GM10266 (cell line): ENCODE data around the gene TSPYL6.

Experiments used
- DNase-seq: peaks from one replicate; pipeline ENCODE4 v3.0.0; 2012; ENCODE audit errors: extremely low spot score
- TF ChIP-seq, protein P1 (sequence below): IDR thresholded peaks from 2 replicates; pipeline ENCODE4 v1.5.1; 2012; ENCODE audit warnings: mild to moderate bottlenecking, low read depth; ENCODE audit not compliant: control insufficient read depth, insufficient read depth; ENCODE audit errors: missing control alignments

Gene TSPYL6

DNA sequence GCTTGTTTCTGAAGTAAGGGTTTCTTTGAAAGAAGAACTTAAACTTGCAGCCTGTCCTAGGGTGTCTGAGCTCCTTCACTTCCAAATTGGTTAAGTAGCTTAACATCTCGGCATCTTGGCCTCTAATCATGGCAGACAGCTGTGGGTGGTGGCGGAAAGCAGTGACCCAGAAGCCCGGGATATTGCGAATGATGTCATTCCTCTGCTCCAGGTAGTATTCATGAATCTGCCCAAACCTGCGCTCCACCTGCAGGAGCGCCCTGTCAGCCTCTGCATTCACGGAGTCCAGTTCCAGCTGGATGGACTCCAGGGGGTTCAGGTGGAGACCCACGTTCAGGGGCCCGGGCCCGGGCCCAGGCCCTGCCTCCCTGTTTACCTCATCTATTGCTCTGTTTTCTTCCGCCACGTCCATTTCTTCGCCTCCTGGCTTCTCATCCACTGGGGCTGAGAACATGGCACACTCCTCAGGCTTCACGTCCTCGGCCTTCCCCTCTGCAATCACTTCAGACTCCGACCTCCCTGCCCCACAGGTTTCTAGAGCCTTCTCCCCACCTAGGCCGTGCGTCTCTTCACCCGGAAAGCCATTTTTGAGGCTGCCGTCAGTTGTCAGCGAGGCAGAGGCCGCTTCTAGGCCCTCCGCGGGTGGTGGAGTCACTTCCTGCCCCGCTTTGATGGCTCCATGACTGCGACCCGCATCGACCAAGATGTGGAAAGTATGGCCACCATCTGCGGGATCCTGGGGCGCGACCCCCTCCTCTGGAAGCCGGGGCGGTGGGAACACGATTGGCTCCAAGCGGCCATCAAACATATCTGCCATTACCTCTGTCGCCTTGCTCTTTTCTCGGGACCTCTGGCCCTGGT is 569 bp downstream of the TSPYL6 start:
- no peak for DNase-seq
- TF ChIP-seq, protein P1, sequence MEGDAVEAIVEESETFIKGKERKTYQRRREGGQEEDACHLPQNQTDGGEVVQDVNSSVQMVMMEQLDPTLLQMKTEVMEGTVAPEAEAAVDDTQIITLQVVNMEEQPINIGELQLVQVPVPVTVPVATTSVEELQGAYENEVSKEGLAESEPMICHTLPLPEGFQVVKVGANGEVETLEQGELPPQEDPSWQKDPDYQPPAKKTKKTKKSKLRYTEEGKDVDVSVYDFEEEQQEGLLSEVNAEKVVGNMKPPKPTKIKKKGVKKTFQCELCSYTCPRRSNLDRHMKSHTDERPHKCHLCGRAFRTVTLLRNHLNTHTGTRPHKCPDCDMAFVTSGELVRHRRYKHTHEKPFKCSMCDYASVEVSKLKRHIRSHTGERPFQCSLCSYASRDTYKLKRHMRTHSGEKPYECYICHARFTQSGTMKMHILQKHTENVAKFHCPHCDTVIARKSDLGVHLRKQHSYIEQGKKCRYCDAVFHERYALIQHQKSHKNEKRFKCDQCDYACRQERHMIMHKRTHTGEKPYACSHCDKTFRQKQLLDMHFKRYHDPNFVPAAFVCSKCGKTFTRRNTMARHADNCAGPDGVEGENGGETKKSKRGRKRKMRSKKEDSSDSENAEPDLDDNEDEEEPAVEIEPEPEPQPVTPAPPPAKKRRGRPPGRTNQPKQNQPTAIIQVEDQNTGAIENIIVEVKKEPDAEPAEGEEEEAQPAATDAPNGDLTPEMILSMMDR, result no peak

DNA sequence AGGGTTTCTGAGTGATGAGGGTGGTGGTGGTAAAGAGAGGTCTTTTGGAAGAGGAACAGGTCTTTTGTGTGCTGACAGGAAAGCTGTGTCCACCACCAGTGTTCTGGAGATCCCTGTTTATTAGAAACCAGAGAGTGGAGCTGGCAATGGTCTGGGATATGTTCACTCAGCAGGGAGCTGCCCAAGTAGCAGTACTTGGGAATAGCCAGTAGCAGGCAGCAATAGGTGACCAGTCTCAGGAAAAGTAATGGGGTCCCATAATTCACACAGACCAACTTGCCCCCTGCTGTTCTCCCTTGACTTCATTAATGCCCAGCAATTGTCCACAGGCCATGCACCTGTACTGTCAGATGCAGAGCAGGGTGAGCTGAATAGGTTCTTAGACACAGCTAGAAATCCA is 1.8 kb downstream of the TSPYL6 start:
- DNase-seq, result no peak
- TF ChIP-seq, protein P1, result no peak

DNA sequence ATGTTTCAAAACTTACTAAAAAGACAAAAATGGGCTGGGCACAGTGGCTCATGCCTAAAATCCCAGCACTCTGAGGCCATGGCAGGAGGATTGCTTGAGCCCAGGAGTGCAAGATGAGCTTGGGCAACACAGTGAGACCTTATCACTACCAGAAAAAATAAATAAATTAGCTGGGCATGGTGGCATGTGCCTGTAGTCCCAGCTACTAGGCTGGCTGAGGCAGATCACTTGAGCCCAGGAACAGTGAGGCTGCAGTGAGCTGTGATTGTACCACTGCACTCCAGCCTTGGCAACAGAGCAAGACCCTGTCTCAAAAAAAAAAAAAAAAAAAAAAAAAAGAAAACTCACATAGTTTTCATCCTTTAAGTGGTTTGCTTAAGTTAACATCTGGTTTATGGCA is 6.4 kb downstream of the TSPYL6 start:
- TF ChIP-seq, protein P1, result no peak
- no peak for DNase-seq

DNA sequence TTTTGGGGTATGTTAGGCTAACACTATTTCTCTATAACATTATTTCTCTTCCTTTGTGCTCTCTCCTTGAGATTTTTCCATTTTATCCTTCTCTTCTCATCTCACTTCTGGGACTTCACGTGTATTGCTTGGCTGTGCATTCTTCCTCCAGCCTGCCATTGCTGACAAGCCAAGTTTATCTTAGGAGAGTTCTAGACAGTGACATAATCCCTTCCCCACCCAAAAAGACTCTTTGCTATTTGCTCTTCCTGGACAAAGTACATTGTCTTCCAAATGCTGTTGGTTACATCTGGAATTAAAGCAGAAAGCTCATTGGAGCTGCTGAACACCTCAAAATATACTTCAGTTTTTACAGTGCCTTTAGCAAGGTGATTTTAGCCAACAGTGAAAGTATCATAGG is 8.9 kb downstream of the TSPYL6 start:
- TF ChIP-seq, protein P1, result no peak
- no peak for DNase-seq

DNA sequence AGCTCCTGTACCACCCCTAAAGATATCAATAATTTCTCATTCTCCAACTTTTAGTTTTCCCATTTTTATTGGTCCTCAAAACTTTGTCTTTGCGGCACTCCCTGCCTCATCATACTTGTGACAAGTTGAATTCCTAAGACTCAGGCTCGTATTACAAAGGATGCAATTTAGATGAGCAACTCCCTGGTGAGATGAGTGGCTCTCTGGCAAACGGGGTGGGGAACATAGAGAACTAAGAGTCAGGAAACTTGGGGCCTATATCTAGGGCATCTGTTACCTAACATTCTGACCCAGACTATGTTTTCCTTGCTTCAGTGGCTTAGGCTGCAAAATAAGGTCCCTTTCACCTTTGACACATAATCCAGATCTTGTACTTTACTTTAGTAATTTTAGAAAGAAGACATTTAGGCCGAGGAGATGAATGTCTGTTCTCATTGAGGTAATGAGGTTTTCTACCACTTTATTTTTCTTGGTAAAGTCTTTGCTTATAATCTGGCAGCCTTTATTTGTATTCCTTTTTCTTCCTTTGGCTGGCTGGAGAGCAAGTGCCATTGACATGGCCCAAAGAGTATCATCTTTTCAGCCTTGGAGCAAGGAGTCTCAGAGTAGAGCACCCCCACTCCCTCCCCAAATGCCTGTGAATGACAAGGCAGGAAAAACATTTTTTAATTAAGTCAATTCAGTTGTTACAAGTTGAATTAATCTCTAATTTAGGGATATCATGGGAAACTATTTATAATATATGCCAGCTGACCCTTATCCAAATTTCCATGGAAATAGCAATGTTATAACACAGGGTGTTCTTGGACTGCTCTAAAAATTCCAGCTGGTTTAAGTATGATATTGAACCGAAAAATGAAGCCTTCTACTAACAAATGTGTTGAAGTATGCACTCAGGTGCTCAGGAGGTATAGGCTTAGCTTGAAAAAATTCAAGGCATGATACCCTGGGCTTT is 15.2 kb downstream of the TSPYL6 start:
- TF ChIP-seq, protein P1, result no peak
- DNase-seq, result no peak

DNA sequence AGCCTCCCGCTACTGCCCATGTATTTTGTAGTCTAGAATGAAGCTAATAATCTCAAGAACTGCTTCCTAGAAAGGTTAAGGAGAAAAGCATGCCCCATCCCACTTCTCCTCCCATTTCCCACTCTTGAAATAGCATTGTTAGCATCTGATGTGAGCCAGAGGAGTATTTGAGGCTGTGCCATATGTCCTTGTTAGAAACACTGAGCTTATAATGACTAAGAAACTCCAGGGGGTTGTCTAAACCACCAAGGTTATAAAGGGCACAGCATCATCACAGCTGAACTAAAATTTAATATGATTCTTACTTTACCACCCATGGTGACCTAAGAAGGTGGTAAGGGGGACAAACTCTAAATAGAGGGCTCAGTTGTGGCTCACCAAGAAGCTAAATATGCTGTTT is 16.6 kb downstream of the TSPYL6 start:
- TF ChIP-seq, protein P1, result no peak
- no peak for DNase-seq
